Ovary (tissue), 3 donors: ENCODE results near the gene MEGF6.

Source experiments
- EP300 ChIP-seq: sonication (generic); formaldehyde crosslinking; IDR thresholded peaks from one replicate; pipeline ENCODE4 v1.6.1; 2017; ENCODE audit warnings: antibody characterized with exemption
- POLR2A ChIP-seq: fragments of 450-650 bp; IDR thresholded peaks from one replicate; pipeline ENCODE4 v1.6.1; 2017; ENCODE audit warnings: antibody characterized with exemption, mild to moderate bottlenecking, moderate library complexity
- TF ChIP-seq, protein P1 (sequence below), 3 donors: fragments of 450-650 bp in 2 of 3; fragments of 200-600 bp in 1 of 3; IDR thresholded peaks; one replicate each; pipeline versions ENCODE4 v1.5.1 to v1.8.0; 2016 to 2022; ENCODE audit warnings: antibody characterized with exemption in 3 of 3, mild to moderate bottlenecking in 1 of 3
- donor health status: DM: no; HTN: no; CAD: no.

DNA sequence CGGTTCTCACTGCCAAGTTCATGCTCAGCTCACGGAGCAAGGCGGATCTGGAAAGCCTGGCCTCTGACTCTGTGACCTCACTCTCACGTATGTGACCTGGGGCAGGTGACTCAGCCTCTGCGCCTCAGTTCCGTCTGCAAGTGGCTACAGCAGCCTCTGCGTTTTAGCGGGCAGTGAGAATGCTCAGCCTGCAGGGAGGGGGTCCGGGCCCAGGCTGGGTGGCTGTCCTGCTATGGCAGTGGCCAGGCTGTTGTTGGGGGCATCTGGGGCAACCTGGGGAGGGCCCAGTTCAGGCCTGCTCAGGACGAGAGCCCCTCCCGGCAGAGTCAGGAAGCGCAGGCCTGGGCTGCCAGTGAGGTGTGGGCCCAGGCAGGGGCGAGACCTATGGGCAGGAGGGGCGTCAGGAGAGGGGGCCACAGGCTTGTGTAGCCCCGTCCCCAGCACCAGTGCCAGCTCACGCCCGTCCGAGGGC, 128.9 kb downstream of the MEGF6 start:
- no peak for TF ChIP-seq EP300
- no peak for TF ChIP-seq POLR2A
- TF ChIP-seq, protein P1, sequence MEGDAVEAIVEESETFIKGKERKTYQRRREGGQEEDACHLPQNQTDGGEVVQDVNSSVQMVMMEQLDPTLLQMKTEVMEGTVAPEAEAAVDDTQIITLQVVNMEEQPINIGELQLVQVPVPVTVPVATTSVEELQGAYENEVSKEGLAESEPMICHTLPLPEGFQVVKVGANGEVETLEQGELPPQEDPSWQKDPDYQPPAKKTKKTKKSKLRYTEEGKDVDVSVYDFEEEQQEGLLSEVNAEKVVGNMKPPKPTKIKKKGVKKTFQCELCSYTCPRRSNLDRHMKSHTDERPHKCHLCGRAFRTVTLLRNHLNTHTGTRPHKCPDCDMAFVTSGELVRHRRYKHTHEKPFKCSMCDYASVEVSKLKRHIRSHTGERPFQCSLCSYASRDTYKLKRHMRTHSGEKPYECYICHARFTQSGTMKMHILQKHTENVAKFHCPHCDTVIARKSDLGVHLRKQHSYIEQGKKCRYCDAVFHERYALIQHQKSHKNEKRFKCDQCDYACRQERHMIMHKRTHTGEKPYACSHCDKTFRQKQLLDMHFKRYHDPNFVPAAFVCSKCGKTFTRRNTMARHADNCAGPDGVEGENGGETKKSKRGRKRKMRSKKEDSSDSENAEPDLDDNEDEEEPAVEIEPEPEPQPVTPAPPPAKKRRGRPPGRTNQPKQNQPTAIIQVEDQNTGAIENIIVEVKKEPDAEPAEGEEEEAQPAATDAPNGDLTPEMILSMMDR (IDR thresholded peaks at IDR 0.05), result no peak
